Panc1 (cell line): Measurements from ENCODE around the gene AGBL1. TPM values are rescaled to one million over a fixed set of nuclear protein-coding genes. Genes with fewer than 3 reads are reported as not detected.

Experiments used
- ATAC-seq: fragments of 200-7000 bp; cut with Tn5 transposase; 2 replicates; pipeline ENCODE4 v1.9.1; 2020; ENCODE audit warnings: mild to moderate bottlenecking, moderate library complexity
- BruUV-seq: library from RNA; stranded (reverse); fragments of 400-500 nt; replicated peaks from 2 replicates; lab custom pipeline; 2021; lab: Mats Ljungman, UMichigan
- CTCF ChIA-PET: fragments of 300-600 bp; sonication (Branson Sonifier 250); formaldehyde crosslinking; loops from one replicate; lab custom pipeline; 2022; ENCODE audit warnings: antibody characterized with exemption; lab: Charles Lee
- POLR2A ChIA-PET: fragments of 300-600 bp; sonication (Branson Sonifier 250); formaldehyde crosslinking; loops from one replicate; lab custom pipeline; 2022; ENCODE audit warnings: antibody characterized with exemption; lab: Charles Lee
- DNase-seq: peaks from one replicate; pipeline ENCODE4 v3.0.0-alpha.2; 2010; ENCODE audit warnings: low read depth, low spot score
- H3K27ac ChIP-seq: 2 replicates; pipeline ENCODE4 v1.5.1; 2011; ENCODE audit warnings: mild to moderate bottlenecking, low read length, inconsistent platforms
- H3K27me3 ChIP-seq: fragments of 200-500 bp; sonication (Bioruptor generic); 2 replicates; pipeline ENCODE4 v1.6.0; 2014; ENCODE audit warnings: low read length, inconsistent platforms; ENCODE audit not compliant: control insufficient read depth, insufficient read depth
- H3K36me3 ChIP-seq: fragments of 200-500 bp; sonication (Bioruptor generic); 2 replicates; pipeline ENCODE4 v1.5.1; 2014; ENCODE audit warnings: inconsistent platforms, mild to moderate bottlenecking, low read length, moderate library complexity; ENCODE audit not compliant: control insufficient read depth, insufficient read depth
- H3K4me1 ChIP-seq: 2 replicates; pipeline ENCODE4 v1.5.1; 2011; ENCODE audit warnings: inconsistent platforms, mild to moderate bottlenecking, low read length, moderate library complexity; ENCODE audit not compliant: control insufficient read depth, insufficient read depth
- H3K4me3 ChIP-seq, 2 experiments: 2 replicates each; pipeline ENCODE4 v1.5.1; 2011 to 2012; ENCODE audit warnings: low read depth in 2 of 2, low read length in 2 of 2, mild to moderate bottlenecking in 2 of 2, inconsistent platforms in 1 of 2, moderate library complexity in 1 of 2
- H3K9me3 ChIP-seq: fragments of 200-500 bp; sonication (Bioruptor generic); 2 replicates; pipeline ENCODE4 v1.5.1; 2014; ENCODE audit warnings: low read depth, mild to moderate bottlenecking, inconsistent platforms, low read length, moderate library complexity; ENCODE audit not compliant: control insufficient read depth, insufficient read depth
- SIN3A ChIP-seq: IDR thresholded peaks from 2 replicates; pipeline ENCODE4 v1.6.1; 2012; ENCODE audit warnings: low read depth, mild to moderate bottlenecking, low read length, moderate library complexity, borderline replicate concordance; ENCODE audit not compliant: insufficient read depth
- TCF7L2 ChIP-seq: IDR thresholded peaks from 2 replicates; pipeline ENCODE4 v1.6.1; 2011; ENCODE audit warnings: mild to moderate bottlenecking, low read depth, low read length, inconsistent platforms
- in situ Hi-C: cut with HindIII; loops from 2 replicates; pipeline ENCODE4 v1.10.0; 2016; ENCODE audit warnings: low sequenced_read_pairs, low pct_unique_long_range_greater_than_20kb
- intact Hi-C: fragments of 100-400 bp; cut with micrococcal nuclease; formaldehyde crosslinking; loops from one replicate; pipeline ENCODE4 v1.10.0; 2022; ENCODE audit not compliant: unreplicated experiment
- total RNA-seq: library from RNA; stranded (reverse); gene quantifications from one replicate; pipeline ENCODE4 v1.2.1, GENCODE V29; 2021; ENCODE audit not compliant: unreplicated experiment
- TF ChIP-seq, protein P1 (sequence below), 2 experiments: IDR thresholded peaks; 2 replicates each; pipeline ENCODE4 v1.6.1; 2011 to 2012; ENCODE audit warnings: low read depth in 2 of 2, control low read depth in 1 of 2, low read length in 1 of 2, mild to moderate bottlenecking in 1 of 2, moderate library complexity in 1 of 2; ENCODE audit not compliant: insufficient read depth in 1 of 2
- TF ChIP-seq, protein P2 (sequence below): fragments of 450-650 bp; IDR thresholded peaks from 2 replicates; pipeline ENCODE4 v1.5.1; 2017; ENCODE audit warnings: mild to moderate bottlenecking

AGBL1 gene
- total RNA-seq, 1 experiment from 2014 or later = not detected

DNA sequence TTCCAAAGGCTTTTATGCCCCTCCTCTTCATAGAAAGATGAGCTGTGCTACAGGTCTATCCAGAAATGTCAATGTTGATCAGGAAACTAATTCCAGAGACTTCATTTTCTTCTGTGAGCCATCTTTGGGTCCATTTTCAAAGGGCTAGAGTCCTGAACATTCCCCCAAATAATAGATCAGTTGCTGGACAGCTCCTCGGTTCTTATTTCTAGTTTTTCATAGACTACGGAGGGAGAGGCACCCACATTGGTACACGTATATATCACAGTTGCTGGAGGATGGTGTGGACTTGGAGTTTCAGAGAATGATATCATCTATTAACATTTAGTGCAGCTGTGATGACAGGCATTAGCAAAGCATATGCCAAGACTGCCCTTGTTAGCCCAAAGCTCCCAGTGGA is 59.1 kb downstream of the AGBL1 start:
- Histone ChIP-seq H3K9me3 (no peaks in the 10 kb centered on the region), H3K27ac (no peak overlapping the region), H3K4me3 (no peak overlapping the region), H3K27me3 (no peaks in the 10 kb centered on the region), H3K36me3 (no peaks in the 10 kb centered on the region), H3K4me1 (no peaks in the 10 kb centered on the region)
- in situ Hi-C loops = no loop called here
- intact Hi-C loops = no loop called here
- no TSS peak for BruUV-seq
- ChIA-PET POLR2A (no interaction called here), CTCF (no interaction called here)
- ATAC-seq (no peak), DNase-seq (no peak)
- TF ChIP-seq, protein P1, sequence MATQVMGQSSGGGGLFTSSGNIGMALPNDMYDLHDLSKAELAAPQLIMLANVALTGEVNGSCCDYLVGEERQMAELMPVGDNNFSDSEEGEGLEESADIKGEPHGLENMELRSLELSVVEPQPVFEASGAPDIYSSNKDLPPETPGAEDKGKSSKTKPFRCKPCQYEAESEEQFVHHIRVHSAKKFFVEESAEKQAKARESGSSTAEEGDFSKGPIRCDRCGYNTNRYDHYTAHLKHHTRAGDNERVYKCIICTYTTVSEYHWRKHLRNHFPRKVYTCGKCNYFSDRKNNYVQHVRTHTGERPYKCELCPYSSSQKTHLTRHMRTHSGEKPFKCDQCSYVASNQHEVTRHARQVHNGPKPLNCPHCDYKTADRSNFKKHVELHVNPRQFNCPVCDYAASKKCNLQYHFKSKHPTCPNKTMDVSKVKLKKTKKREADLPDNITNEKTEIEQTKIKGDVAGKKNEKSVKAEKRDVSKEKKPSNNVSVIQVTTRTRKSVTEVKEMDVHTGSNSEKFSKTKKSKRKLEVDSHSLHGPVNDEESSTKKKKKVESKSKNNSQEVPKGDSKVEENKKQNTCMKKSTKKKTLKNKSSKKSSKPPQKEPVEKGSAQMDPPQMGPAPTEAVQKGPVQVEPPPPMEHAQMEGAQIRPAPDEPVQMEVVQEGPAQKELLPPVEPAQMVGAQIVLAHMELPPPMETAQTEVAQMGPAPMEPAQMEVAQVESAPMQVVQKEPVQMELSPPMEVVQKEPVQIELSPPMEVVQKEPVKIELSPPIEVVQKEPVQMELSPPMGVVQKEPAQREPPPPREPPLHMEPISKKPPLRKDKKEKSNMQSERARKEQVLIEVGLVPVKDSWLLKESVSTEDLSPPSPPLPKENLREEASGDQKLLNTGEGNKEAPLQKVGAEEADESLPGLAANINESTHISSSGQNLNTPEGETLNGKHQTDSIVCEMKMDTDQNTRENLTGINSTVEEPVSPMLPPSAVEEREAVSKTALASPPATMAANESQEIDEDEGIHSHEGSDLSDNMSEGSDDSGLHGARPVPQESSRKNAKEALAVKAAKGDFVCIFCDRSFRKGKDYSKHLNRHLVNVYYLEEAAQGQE (IDR thresholded peaks at IDR 0.05; ENCODE audit: insufficient read depth in 1 of 2, low read depth in 2 of 2, low read length in 1 of 2) = peak in 1 of 2 experiments; percentile 57; a peak in 1 of 4 replicates
- TF ChIP-seq, protein P2, sequence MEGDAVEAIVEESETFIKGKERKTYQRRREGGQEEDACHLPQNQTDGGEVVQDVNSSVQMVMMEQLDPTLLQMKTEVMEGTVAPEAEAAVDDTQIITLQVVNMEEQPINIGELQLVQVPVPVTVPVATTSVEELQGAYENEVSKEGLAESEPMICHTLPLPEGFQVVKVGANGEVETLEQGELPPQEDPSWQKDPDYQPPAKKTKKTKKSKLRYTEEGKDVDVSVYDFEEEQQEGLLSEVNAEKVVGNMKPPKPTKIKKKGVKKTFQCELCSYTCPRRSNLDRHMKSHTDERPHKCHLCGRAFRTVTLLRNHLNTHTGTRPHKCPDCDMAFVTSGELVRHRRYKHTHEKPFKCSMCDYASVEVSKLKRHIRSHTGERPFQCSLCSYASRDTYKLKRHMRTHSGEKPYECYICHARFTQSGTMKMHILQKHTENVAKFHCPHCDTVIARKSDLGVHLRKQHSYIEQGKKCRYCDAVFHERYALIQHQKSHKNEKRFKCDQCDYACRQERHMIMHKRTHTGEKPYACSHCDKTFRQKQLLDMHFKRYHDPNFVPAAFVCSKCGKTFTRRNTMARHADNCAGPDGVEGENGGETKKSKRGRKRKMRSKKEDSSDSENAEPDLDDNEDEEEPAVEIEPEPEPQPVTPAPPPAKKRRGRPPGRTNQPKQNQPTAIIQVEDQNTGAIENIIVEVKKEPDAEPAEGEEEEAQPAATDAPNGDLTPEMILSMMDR = no peak
- TF ChIP-seq SIN3A = no peak

DNA sequence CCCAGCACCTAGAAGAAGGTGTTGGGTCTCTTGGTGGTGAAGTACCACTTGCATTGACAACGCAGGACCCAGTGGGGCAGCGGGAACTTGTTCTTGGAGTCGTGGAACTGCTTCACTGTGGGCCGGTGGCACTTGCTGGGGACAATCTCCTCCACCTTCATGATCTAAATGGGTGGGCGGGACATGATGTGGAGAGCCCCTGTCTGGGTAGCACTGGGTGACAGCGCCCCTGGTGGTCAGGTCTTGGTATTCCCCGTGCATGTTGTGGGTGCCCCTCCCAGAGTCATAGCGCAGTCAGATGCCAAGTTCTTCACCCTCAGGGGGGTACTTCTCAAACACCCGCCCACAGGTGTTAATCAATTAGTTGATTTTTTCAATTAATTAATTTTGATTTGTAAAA is 60.2 kb downstream of the AGBL1 start:
- Histone ChIP-seq H3K4me1 (no peaks in the 10 kb centered on the region), H3K27me3 (no peaks in the 10 kb centered on the region), H3K27ac (no peak overlapping the region), H3K36me3 (no peaks in the 10 kb centered on the region), H3K4me3 (no peak overlapping the region), H3K9me3 (no peaks in the 10 kb centered on the region)
- intact Hi-C loops = no loop called here
- CTCF ChIA-PET = no interaction called here
- DNase-seq (peak; percentile 2), ATAC-seq (no peak)
- BruUV-seq = no TSS peak
- TF ChIP-seq TCF7L2 (no peak), SIN3A (no peak)
- TF ChIP-seq, protein P1 (IDR thresholded peaks at IDR 0.05; ENCODE audit: insufficient read depth in 1 of 2, low read depth in 2 of 2, low read length in 1 of 2) = no peak
- TF ChIP-seq, protein P2 = peak; percentile 23; the same call in 1 of the 2 replicates
- POLR2A ChIA-PET = no interaction called here
- in situ Hi-C loops = no loop called here
